ACC112 (cell line): ENCODE results near the gene MRPS18B.
A peak's percentile ranks its signal among the peaks of the same experiment; 100 is the strongest.

Experiments used
- H2AFZ ChIP-seq: fragments of 200-600 bp; sonication (generic); one replicate; pipeline ENCODE4 v1.6.0; 2017; ENCODE audit warnings: antibody characterized with exemption, low read length; ENCODE audit not compliant: unreplicated experiment
- H3K27ac ChIP-seq: fragments of 200-600 bp; sonication (generic); 2 replicates; pipeline ENCODE4 v1.5.1; 2014; ENCODE audit warnings: low read depth, mild to moderate bottlenecking, antibody characterized with exemption, low read length, moderate library complexity
- H3K27me3 ChIP-seq: fragments of 200-600 bp; sonication (generic); 2 replicates; pipeline ENCODE4 v1.6.1; 2014; ENCODE audit warnings: mild to moderate bottlenecking, antibody characterized with exemption, low read length, moderate library complexity, mixed read lengths; ENCODE audit not compliant: insufficient read depth
- H3K36me3 ChIP-seq: fragments of 200-600 bp; sonication (generic); 2 replicates; pipeline ENCODE4 v1.6.1; 2016; ENCODE audit warnings: mild to moderate bottlenecking, antibody characterized with exemption, low read length, moderate library complexity, mixed read lengths; ENCODE audit not compliant: insufficient read depth
- H3K4me1 ChIP-seq: fragments of 200-600 bp; sonication (generic); one replicate; pipeline ENCODE4 v1.6.1; 2016; ENCODE audit warnings: low read length, mixed read lengths; ENCODE audit not compliant: insufficient read depth, unreplicated experiment, control insufficient read depth
- H3K4me3 ChIP-seq: fragments of 200-600 bp; sonication (generic); 2 replicates; pipeline ENCODE4 v1.5.1; 2014; ENCODE audit warnings: mild to moderate bottlenecking, low read depth, low read length
- H3K79me2 ChIP-seq: fragments of 200-600 bp; sonication (generic); one replicate; pipeline ENCODE4 v1.6.0; 2016; ENCODE audit warnings: low read length; ENCODE audit not compliant: control insufficient read depth, unreplicated experiment, insufficient read depth

Gene MRPS18B

DNA sequence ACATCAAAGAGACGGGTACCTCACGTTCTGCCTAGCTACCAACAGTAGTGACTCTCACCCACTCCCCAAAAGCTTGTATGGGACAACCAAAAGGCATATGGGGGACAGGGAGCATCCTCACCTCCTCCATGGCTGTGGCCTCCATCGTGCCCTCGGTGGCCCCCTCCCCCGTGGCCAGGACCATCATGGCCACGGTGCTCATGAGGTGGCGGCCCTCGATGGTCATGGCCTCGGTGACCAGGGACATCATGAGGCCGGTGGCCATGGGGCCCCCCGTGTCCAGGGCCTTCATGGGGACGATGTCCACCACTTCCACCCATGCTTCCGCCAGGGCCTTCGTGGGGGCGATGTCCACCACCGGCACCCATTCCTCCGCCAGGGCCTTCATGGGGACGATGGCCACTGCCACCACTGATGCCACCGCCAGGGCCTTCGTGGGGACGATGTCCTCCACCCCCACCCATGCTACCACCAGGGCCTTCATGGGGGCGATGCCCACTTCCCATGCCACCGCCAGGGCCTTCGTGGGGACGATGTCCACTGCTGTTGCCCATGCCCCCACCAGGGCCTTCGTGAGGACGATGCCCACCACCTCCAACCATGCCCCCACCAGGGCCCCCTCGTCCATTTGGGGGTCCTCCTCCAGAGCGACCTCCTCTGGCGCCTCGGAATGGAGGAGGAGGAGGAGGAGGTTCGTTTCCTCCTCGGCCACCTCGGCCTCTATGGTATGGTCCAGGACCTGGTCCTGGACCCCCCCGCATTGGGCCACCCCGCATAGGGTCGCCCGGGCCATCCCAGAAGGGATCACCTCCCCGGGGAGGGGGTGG, 15.6 kb upstream of the MRPS18B start:
- H3K36me3 ChIP-seq, result peaks cover 54% of the 10 kb centered on the region
- H3K79me2 ChIP-seq, result no peaks in the 10 kb centered on the region
- no peak overlapping the region for H2AFZ ChIP-seq
- no peaks in the 10 kb centered on the region for H3K27me3 ChIP-seq
- no peaks in the 10 kb centered on the region for H3K4me1 ChIP-seq
- no peak overlapping the region for H3K4me3 ChIP-seq
- H3K27ac ChIP-seq, result no peak overlapping the region

DNA sequence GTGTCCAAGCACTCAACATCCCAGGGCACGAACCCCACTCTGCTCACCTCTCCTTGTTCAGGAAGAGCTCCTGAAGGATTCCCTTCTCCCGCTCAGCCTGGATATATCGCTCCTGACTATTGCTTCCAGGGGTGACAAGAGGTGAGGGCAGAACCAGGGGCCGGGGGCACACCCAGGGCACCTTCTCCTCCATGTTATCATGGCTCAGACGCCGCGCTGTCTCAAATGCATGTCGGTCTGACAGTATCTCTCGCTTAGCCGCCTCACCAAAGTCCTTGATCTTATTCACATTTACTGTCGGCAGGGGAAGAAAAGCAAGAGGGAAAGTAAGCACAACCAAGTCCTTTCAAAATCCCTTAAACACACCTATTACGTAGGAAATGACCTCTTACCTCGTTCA, 13.7 kb upstream of the MRPS18B start:
- peaks cover 4% of the 10 kb centered on the region for H3K79me2 ChIP-seq
- H3K36me3 ChIP-seq, result peaks cover 65% of the 10 kb centered on the region
- no peak overlapping the region for H2AFZ ChIP-seq
- no peaks in the 10 kb centered on the region for H3K4me1 ChIP-seq
- H3K27ac ChIP-seq, result no peak overlapping the region
- H3K4me3 ChIP-seq, result no peak overlapping the region
- H3K27me3 ChIP-seq, result no peaks in the 10 kb centered on the region

DNA sequence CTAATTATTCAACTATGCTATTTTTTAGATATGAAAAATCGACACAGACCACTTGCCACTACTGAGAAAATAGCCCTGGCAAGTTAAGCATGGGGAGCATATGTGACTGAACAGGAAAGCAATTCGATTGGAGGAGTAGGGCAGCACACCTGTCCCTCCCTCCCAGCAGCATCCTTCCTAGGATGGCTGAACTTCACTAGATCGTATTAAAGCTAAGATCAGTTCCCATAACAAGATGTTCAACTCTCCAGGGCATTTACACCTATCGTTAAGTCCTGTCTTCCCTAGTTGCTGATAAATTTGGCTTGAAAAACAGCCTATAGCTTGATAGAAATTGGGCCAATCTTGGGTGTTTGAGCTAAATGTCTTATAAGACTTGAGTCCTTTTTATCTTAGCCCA, 7.6 kb upstream of the MRPS18B start:
- H3K36me3 ChIP-seq, result peaks cover 42% of the 10 kb centered on the region
- H3K27ac ChIP-seq, result peak overlapping the region; percentile 14; the same call in 1 of the 2 replicates
- H3K79me2 ChIP-seq, result peaks cover 38% of the 10 kb centered on the region
- peaks cover 32% of the 10 kb centered on the region for H3K4me1 ChIP-seq
- H3K27me3 ChIP-seq, result no peaks in the 10 kb centered on the region
- H3K4me3 ChIP-seq, result no peak overlapping the region
- no peak overlapping the region for H2AFZ ChIP-seq

DNA sequence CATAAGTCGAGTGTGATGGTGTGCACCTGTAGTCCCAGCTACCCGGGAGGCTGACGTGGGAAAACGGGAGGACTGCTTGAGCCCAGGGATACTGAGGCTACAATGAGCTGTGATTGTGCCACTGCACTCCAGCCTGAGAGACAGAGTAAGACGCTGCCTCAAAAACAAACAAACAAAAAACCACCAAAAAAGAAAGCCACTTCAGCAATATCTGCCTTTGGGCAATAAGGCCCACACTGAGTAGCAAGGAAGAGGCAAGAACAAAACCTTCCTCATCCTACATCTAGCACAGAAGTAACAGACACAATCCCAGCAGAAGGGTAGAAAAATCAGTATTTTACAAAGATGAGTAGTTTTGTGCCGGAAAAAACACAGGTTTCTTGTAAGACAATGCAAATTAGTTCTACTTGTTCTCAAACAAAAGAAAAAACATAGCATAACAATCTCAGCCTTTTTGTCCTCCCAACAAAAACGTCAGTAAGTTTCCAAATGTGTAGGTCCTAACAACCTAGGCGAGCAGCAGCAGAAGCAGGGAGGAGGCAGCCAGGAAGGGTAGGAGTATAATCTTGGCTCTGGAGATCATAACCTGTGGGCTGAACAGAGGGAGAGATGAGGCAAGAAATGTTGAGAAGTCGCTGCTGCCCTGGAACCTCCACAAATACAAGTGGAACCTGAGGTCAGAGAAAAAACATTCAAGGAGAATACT, 6.3 kb upstream of the MRPS18B start:
- Histone ChIP-seq H2AFZ (no peak overlapping the region), H3K36me3 (peaks cover 38% of the 10 kb centered on the region), H3K4me1 (peaks cover 32% of the 10 kb centered on the region), H3K79me2 (peaks cover 47% of the 10 kb centered on the region), H3K27me3 (no peaks in the 10 kb centered on the region), H3K27ac (no peak overlapping the region), H3K4me3 (no peak overlapping the region)

DNA sequence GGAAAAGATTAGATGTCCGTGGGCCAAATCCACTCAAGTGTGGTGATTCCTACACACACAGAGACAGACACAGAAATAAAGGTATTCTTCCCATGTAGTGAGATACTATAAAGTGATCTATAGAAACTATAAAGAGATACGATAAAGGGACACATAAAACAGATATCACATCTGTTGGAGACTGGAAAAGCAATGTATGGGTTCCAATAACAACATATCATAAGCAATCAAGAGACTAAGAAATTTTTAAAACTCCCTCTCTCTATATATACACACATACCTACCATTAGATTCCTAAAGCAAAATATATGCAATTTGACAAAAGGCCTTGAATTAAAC, 5.8 kb upstream of the MRPS18B start:
- no peak overlapping the region for H2AFZ ChIP-seq
- H3K4me1 ChIP-seq, result peaks cover 32% of the 10 kb centered on the region
- H3K27me3 ChIP-seq, result no peaks in the 10 kb centered on the region
- H3K4me3 ChIP-seq, result no peak overlapping the region
- H3K27ac ChIP-seq, result no peak overlapping the region
- H3K36me3 ChIP-seq, result peaks cover 38% of the 10 kb centered on the region
- H3K79me2 ChIP-seq, result peaks cover 53% of the 10 kb centered on the region

DNA sequence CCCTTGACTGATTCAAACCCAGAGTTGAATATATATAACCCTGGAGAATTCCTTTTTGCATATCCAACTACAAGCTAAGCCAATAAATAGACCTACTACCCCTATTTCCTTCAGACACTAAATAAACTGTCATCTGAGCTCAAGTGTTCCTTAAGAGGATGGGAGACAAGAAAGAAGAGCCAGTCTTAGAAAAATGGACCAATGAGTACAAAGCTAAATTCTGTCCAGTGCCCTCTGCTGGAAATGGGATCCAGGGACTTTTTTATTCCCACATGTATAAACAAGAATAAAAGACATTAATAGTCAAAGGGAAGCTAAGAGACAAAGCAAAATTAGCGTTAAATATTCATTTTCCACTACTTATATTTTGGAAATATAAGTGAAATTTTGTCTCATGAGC, 5.4 kb upstream of the MRPS18B start:
- H3K27ac ChIP-seq, result peak overlapping the region; percentile 55

DNA sequence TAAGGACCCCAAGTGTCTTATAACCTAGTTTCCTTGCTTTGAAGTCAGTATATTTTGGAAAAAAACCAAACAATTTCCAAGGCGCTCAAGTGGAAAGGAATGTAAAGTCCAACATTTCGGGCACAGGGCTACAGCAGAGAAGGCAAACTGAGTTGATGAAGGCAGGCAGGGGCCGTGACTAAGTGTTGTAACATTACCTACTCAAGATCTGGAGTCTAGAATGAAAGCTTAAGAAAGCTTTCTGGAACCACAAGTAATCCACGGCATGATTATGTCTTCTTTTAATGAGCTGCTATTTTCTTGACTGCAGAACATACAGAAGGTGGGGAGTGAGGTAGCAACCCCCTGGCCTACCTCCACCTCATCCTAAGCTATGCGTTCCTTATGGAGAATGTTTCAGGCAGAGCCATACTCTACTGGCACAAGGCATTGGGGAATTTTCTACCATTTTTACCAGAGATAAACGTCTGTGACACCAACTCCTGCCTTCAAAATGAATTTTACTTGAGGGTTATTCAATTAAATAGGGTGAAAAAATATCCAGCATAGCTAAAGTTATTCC, 4.9 kb upstream of the MRPS18B start:
- no peaks in the 10 kb centered on the region for H3K27me3 ChIP-seq
- H3K27ac ChIP-seq, result peak overlapping the region; percentile 55
- no peak overlapping the region for H3K4me3 ChIP-seq
- peaks cover 33% of the 10 kb centered on the region for H3K36me3 ChIP-seq
- peaks cover 57% of the 10 kb centered on the region for H3K79me2 ChIP-seq
- no peak overlapping the region for H2AFZ ChIP-seq
- H3K4me1 ChIP-seq, result peaks cover 32% of the 10 kb centered on the region

More for the DNA sequence above, 5.4 kb upstream of the MRPS18B start:
- H3K27me3 ChIP-seq, result no peaks in the 10 kb centered on the region
- H2AFZ ChIP-seq, result no peak overlapping the region
- H3K36me3 ChIP-seq, result peaks cover 36% of the 10 kb centered on the region
- H3K79me2 ChIP-seq, result peaks cover 56% of the 10 kb centered on the region
- H3K4me1 ChIP-seq, result peaks cover 32% of the 10 kb centered on the region
- H3K4me3 ChIP-seq, result no peak overlapping the region

DNA sequence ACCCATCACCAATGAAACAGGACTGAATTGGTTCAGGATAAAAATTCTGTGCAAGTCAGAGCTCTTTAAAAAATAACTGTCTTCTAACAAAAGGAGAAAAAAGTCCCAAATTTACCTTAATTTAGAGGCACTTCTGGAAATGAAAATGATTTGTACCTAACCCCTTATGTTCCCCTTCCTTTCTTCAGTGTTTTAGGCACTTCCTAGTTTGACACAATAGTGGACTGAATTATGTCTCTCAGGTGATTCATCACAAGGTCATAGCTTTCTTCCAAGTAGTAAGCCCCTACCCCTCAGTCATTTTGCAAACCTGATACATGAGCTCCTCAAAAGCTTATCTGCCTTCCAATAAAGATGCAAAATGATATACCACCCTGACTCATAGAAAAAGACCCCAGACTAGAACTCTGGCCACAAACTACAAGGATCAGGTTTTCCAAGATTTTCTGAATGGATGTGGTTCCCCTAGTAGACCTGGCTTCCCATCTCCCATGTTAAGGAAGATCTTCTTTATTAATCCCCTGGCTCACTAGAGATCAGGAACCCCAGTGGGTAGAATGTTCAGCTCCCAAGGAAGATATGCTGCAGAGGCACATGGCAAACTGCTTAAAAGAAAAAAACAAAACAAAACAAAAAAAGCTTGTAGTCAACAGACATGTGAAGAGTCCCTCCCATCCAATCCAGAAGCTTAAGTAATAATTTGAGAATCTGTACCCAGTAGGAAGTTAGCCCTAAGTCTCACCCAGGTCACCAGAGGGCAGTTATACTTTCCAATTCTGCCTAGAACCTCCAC, 4.2 kb upstream of the MRPS18B start:
- Histone ChIP-seq H3K27me3 (no peaks in the 10 kb centered on the region), H3K4me3 (peak overlapping the region; percentile 70), H3K36me3 (peaks cover 33% of the 10 kb centered on the region), H3K4me1 (peaks cover 32% of the 10 kb centered on the region), H3K79me2 (peaks cover 64% of the 10 kb centered on the region), H2AFZ (no peak overlapping the region), H3K27ac (peak overlapping the region; percentile 55)

DNA sequence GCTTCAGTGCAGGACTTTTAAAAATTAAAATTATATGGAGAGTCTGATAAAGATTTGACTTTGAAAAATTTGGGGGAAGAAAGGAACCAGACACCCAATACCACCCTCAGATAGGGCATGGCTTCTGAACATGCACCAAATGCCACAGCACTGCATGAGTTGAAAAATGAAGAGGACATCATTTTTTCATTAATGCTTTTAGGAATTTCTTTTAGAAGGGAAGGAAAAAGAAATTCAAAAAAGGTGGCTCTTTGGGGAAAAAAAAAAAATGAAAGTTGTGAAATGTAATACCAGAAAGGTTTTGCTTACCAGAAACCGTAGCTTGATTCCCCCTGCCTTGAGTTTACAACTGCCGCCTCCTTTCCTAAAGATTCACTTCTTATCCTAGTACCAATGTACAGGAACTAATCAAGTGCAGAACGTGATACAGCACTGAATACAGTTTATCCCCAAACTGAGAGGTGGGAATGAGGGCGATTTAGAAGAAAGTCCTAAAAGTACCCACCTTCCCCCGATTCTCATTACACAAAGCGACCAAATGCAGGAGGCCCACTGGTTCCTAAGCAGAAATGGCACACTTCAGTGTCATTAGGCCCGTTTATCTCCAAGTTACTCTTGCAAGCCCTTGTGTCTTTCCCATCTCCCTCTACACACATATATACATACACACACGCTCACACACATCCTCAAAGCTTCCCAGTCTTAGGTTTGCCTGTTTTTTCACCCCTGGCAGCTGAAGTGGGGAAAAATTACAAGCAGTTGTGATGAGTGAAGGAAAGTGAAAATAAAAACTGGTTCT, 3.4 kb upstream of the MRPS18B start:
- H3K4me3 ChIP-seq, result peak overlapping the region; percentile 70
- H2AFZ ChIP-seq, result no peak overlapping the region
- peak overlapping the region; percentile 51 for H3K27ac ChIP-seq
- peaks cover 27% of the 10 kb centered on the region for H3K36me3 ChIP-seq
- peaks cover 65% of the 10 kb centered on the region for H3K79me2 ChIP-seq
- H3K27me3 ChIP-seq, result no peaks in the 10 kb centered on the region
- H3K4me1 ChIP-seq, result peaks cover 39% of the 10 kb centered on the region

DNA sequence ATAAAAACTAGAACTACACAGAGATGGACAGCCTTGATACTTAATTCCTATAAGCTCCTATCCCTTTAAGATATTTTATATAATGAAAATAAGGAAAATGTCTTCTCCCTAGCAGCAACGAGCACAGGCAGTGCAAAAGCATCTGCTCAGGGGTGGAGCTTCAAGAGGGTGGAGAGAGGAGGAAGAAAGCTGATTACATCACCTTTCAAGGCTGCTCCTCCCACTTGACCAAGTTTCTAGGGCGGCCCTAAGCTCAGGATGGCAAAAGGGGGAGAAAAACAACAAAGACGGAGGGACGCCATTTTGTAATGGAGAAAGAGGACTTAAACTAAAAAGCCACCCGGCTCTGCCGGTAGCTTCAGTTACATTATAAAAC, 2.8 kb upstream of the MRPS18B start:
- Histone ChIP-seq H3K79me2 (peaks cover 69% of the 10 kb centered on the region), H3K36me3 (peaks cover 28% of the 10 kb centered on the region), H3K4me1 (peaks cover 42% of the 10 kb centered on the region)

More for the DNA sequence above, 2.8 kb upstream of the MRPS18B start:
- H3K4me3 ChIP-seq, result peak overlapping the region; percentile 97
- peak overlapping the region; percentile 96 for H3K27ac ChIP-seq
- no peak overlapping the region for H2AFZ ChIP-seq
- no peaks in the 10 kb centered on the region for H3K27me3 ChIP-seq
